Lower lobe of right lung (tissue), 2 donors: ENCODE measurements around the gene ZSCAN29. TPM values are rescaled to one million over a fixed set of nuclear protein-coding genes. Genes with fewer than 3 reads are reported as not detected.
A peak's percentile ranks its signal among the peaks of the same experiment; 100 is the strongest.

Experiments
- ATAC-seq, 2 donors: fragments of 200-7000 bp; cut with Tn5 transposase; one replicate each; pipeline ENCODE4 v1.9.1; 2020 to 2022; ENCODE audit warnings: mild to moderate bottlenecking in 2 of 2, moderate library complexity in 2 of 2
- DNase-seq: peaks from one replicate; pipeline ENCODE4 v3.0.0-alpha.2; 2020
- H3K27ac ChIP-seq: fragments of 200-600 bp; one replicate; pipeline ENCODE4 v1.8.0; 2022
- H3K27me3 ChIP-seq: fragments of 200-600 bp; one replicate; pipeline ENCODE4 v1.8.0; 2022; ENCODE audit warnings: low read depth
- H3K36me3 ChIP-seq: fragments of 200-600 bp; one replicate; pipeline ENCODE4 v1.8.0; 2022; ENCODE audit warnings: mild to moderate bottlenecking
- H3K4me1 ChIP-seq: fragments of 200-600 bp; one replicate; pipeline ENCODE4 v1.8.0; 2022
- H3K4me3 ChIP-seq: fragments of 200-600 bp; one replicate; pipeline ENCODE4 v1.8.0; 2022; ENCODE audit warnings: mild to moderate bottlenecking
- H3K9me3 ChIP-seq: fragments of 200-600 bp; one replicate; pipeline ENCODE4 v1.8.0; 2022
- CTCF ChIP-seq: fragments of 200-600 bp; IDR thresholded peaks from one replicate; pipeline ENCODE4 v1.8.0; 2022; ENCODE audit warnings: antibody characterized with exemption, mild to moderate bottlenecking
- intact Hi-C: fragments of 100-400 bp; cut with DNase I; formaldehyde crosslinking; loops from one replicate; pipeline ENCODE4 v1.11.0; 2022
- total RNA-seq: library from RNA; stranded (reverse); fragmentation: NEBNext Ultra II Directional; extraction: Animal tissue kit (Norgen Biotek cat#: 25700); gene quantifications from one replicate; pipeline ENCODE4 v1.2.1, GENCODE V29; 2021
- donor health status: DM: no; HTN: yes; CAD: no; lungs with severe emphysema.

The ZSCAN29 gene
- total RNA-seq, 1 donor from 2014 or later = 24.3 TPM

GRCh38 chr15:43346305-43346704 is 24.5 kb downstream of the ZSCAN29 start:
- H3K4me1 ChIP-seq = no peaks in the 10 kb centered on the region
- no peaks in the 10 kb centered on the region for H3K9me3 ChIP-seq
- no peak overlapping the region for H3K27ac ChIP-seq
- H3K27me3 ChIP-seq = no peaks in the 10 kb centered on the region
- TF ChIP-seq CTCF = no peak
- intact Hi-C loops = no loop called here
- ATAC-seq (no peak), DNase-seq (no peak)
- H3K36me3 ChIP-seq = peaks cover 55% of the 10 kb centered on the region
- H3K4me3 ChIP-seq = no peak overlapping the region

GRCh38 chr15:43330780-43331087 is 40.1 kb downstream of the ZSCAN29 start:
- Histone ChIP-seq H3K4me1 (peaks cover 22% of the 10 kb centered on the region), H3K36me3 (peaks cover 12% of the 10 kb centered on the region), H3K27ac (peak overlapping the region; percentile 95), H3K4me3 (peak overlapping the region; percentile 73), H3K27me3 (no peaks in the 10 kb centered on the region), H3K9me3 (no peaks in the 10 kb centered on the region)
- no peak for ATAC-seq
- no peak for TF ChIP-seq CTCF
- intact Hi-C loops = no loop called here
- no peak for DNase-seq

- Histone ChIP-seq H3K9me3 (no peaks in the 10 kb centered on the region), H3K4me3 (peak within 1 kb of the TSS; percentile 73), H3K36me3 (peaks cover 7% of the 10 kb centered on the region), H3K4me1 (peaks cover 22% of the 10 kb centered on the region), H3K27ac (peak within 1 kb of the TSS; percentile 95), H3K27me3 (no peaks in the 10 kb centered on the region)
- intact Hi-C loops = no loop called here
- ATAC-seq = peak; percentile 98 to 99
- peak; percentile 94 for DNase-seq
- no peak for TF ChIP-seq CTCF
These were observed 40.7 kb downstream of the ZSCAN29 start, which contains the start of gene LCMT2 for GRCh38 chr15:43329960-43330779. TSS of gene LCMT2 (minus strand) at chr15:43330573. CDS start at chr15:43330489, 84 bp downstream.

GRCh38 chr15:43329217-43329959 is 41.5 kb downstream of the ZSCAN29 start:
- H3K4me1 ChIP-seq = peaks cover 22% of the 10 kb centered on the region
- no peak for TF ChIP-seq CTCF

GRCh38 chr15:43325039-43325684 is 45.7 kb downstream of the ZSCAN29 start:
- Histone ChIP-seq H3K27me3 (no peaks in the 10 kb centered on the region), H3K36me3 (peaks cover 7% of the 10 kb centered on the region), H3K4me1 (peaks cover 16% of the 10 kb centered on the region), H3K27ac (no peak overlapping the region), H3K9me3 (no peaks in the 10 kb centered on the region), H3K4me3 (no peak overlapping the region)
- no peak for TF ChIP-seq CTCF
- ATAC-seq (no peak), DNase-seq (no peak)
- intact Hi-C loops = no loop called here

More at GRCh38 chr15:43329217-43329959, 41.5 kb downstream of the ZSCAN29 start:
- Histone ChIP-seq H3K27me3 (no peaks in the 10 kb centered on the region), H3K27ac (peak overlapping the region; percentile 95), H3K9me3 (no peaks in the 10 kb centered on the region), H3K4me3 (peak overlapping the region; percentile 73), H3K36me3 (peaks cover 7% of the 10 kb centered on the region)
- DNase-seq (no peak), ATAC-seq (peak in 1 of 2 donors; percentile 21)
- intact Hi-C loops = no loop called here
